Sigmoid colon (tissue), 7 donors: ENCODE measurements around the gene ERVK3-1. TPM values are rescaled to one million over a fixed set of nuclear protein-coding genes. Genes with fewer than 3 reads are reported as not detected.

ENCODE experiments used
- DNase-seq: peaks from one replicate; pipeline ENCODE4 v3.0.0-alpha.2; 2019
- H3K27ac ChIP-seq, 4 donors: fragments of 200-600 bp; sonication (generic); one replicate each; pipeline ENCODE4 v1.5.1; 2016 to 2019; ENCODE audit warnings: mild to moderate bottlenecking in 1 of 4
- H3K27me3 ChIP-seq, 3 donors: fragments of 200-600 bp; sonication (generic); one replicate each; pipeline ENCODE4 v1.5.1; 2019; ENCODE audit warnings: mild to moderate bottlenecking in 1 of 3
- H3K36me3 ChIP-seq, 4 donors: fragments of 200-600 bp; sonication (generic); one replicate each; pipeline ENCODE4 v1.5.1; 2016 to 2019
- H3K4me1 ChIP-seq, 4 donors: fragments of 200-600 bp; sonication (generic); one replicate each; pipeline ENCODE4 v1.5.1; 2017 to 2019
- H3K4me3 ChIP-seq, 4 donors: fragments of 200-600 bp; sonication (generic); one replicate each; pipeline ENCODE4 v1.5.1; 2017 to 2019; ENCODE audit warnings: mild to moderate bottlenecking in 2 of 4, moderate library complexity in 1 of 4
- H3K9me3 ChIP-seq, 4 donors: fragments of 200-600 bp in 3 of 4; sonication (generic) in 3 of 4; one replicate each; pipeline versions ENCODE4 v1.5.1 to v1.6.1; 2013 to 2019
- EP300 ChIP-seq, 4 donors: sonication (generic); formaldehyde crosslinking; IDR thresholded peaks; one replicate each; pipeline ENCODE4 v1.6.1; 2017; ENCODE audit warnings: antibody characterized with exemption in 4 of 4
- POLR2A ChIP-seq, 2 donors: fragments of 450-650 bp; IDR thresholded peaks; one replicate each; pipeline ENCODE4 v1.6.1; 2016; ENCODE audit warnings: antibody characterized with exemption in 2 of 2, mild to moderate bottlenecking in 2 of 2, moderate library complexity in 2 of 2
- POLR2AphosphoS5 ChIP-seq, 4 donors: sonication (generic); formaldehyde crosslinking; IDR thresholded peaks; one replicate each; pipeline ENCODE4 v1.6.1; 2017; ENCODE audit warnings: antibody characterized with exemption in 4 of 4
- WGBS, 2 donors: extraction: QIAGEN DNeasy Blood & Tissue Kit; methylation state at CpG; one replicate each; pipeline ENCODE4 v1.1.7; 2013; 5-methylcytosine and 5-hydroxymethylcytosine counted together
- intact Hi-C: fragments of 100-400 bp; cut with DNase I; formaldehyde crosslinking; loops from one replicate; pipeline ENCODE4 v1.15.1; 2023
- polyA plus RNA-seq, 3 donors: library from polyadenylated mRNA; stranded (reverse); fragments of 200-250 nt; gene quantifications; one replicate each; pipeline ENCODE4 v1.2.3, GENCODE V29; 2013
- total RNA-seq, 4 donors: library from RNA; depleted of rRNA; stranded (reverse); fragments of >200 nt; gene quantifications; one replicate each; pipeline ENCODE4 v1.1.0, GENCODE V29; 2016
- TF ChIP-seq, protein P1 (sequence below), 4 experiments: fragments of 450-650 bp in 3 of 4; fragments of 200-600 bp in 1 of 4; IDR thresholded peaks; one replicate each; pipeline ENCODE4 v1.5.1; 2016 to 2019; ENCODE audit warnings: antibody characterized with exemption in 4 of 4, mild to moderate bottlenecking in 3 of 4, moderate library complexity in 2 of 4
- donor health status: healthy with polysubstance abuse.
- donor health status: Bipolar disorder and iron deficiency.
- donor health status: healthy.

Gene ERVK3-1
- total and polyA plus RNA-seq, 7 donors, result 23.6 to 49.4 (median 41.7) TPM

DNA sequence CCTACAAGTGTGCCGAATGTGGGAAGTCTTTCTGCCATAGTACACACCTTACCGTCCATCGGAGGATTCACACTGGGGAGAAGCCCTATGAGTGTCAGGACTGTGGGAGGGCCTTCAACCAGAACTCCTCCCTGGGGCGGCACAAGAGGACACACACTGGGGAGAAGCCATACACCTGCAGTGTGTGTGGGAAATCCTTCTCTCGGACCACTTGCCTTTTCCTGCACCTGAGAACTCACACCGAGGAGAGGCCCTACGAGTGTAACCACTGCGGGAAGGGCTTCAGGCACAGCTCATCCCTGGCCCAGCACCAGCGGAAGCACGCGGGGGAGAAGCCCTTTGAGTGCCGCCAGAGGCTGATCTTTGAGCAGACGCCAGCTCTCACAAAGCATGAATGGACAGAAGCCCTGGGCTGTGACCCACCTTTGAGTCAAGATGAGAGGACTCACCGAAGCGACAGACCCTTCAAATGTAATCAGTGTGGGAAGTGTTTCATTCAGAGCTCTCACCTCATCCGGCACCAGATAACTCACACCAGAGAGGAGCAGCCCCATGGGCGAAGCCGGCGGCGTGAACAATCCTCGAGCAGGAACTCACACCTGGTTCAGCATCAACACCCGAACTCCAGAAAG lies 10.3 kb upstream of the ERVK3-1 start:
- intact Hi-C loops, result no loop called here
- 98 to 99% methylated on average over 22 of the region's 22 CpGs for WGBS, 2 donors
- no peak overlapping the region for H3K4me3 ChIP-seq
- H3K27me3 ChIP-seq, result no peaks in the 10 kb centered on the region
- peaks cover 0 to 23% (median 11%) of the 10 kb centered on the region in 4 donors for H3K9me3 ChIP-seq
- H3K4me1 ChIP-seq, result no peaks in the 10 kb centered on the region
- H3K36me3 ChIP-seq, result peaks cover 40 to 95% (median 52%) of the 10 kb centered on the region in 4 donors
- no peak for TF ChIP-seq POLR2A (IDR thresholded peaks at IDR 0.05)
- TF ChIP-seq POLR2AphosphoS5 (IDR thresholded peaks at IDR 0.05), result no peak
- no peak for TF ChIP-seq EP300 (IDR thresholded peaks at IDR 0.05)
- TF ChIP-seq, protein P1, sequence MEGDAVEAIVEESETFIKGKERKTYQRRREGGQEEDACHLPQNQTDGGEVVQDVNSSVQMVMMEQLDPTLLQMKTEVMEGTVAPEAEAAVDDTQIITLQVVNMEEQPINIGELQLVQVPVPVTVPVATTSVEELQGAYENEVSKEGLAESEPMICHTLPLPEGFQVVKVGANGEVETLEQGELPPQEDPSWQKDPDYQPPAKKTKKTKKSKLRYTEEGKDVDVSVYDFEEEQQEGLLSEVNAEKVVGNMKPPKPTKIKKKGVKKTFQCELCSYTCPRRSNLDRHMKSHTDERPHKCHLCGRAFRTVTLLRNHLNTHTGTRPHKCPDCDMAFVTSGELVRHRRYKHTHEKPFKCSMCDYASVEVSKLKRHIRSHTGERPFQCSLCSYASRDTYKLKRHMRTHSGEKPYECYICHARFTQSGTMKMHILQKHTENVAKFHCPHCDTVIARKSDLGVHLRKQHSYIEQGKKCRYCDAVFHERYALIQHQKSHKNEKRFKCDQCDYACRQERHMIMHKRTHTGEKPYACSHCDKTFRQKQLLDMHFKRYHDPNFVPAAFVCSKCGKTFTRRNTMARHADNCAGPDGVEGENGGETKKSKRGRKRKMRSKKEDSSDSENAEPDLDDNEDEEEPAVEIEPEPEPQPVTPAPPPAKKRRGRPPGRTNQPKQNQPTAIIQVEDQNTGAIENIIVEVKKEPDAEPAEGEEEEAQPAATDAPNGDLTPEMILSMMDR (IDR thresholded peaks at IDR 0.05), result no peak
- no peak for DNase-seq
- H3K27ac ChIP-seq, result no peak overlapping the region

DNA sequence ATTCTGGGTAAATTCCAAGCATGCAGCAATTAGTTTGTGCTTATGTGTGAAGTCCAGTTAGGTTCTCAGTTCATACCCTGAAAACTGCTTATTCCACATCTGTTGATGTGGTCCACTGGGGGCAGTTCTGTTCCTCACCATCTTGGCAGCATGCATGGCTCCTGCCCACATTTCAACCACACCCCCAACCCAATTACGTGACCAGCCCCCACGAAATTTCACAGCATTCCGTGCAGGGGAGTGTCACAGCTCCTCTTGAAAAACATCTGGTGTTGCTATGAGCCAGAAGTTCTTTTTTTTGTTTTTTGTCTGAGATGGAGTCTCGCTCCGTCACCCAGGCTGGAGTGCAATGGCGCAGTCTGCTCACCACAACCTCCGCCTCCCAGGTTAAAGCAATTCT lies 9.1 kb upstream of the ERVK3-1 start:
- TF ChIP-seq POLR2A (IDR thresholded peaks at IDR 0.05), result no peak
- TF ChIP-seq, protein P1 (IDR thresholded peaks at IDR 0.05), result no peak
- no peak for TF ChIP-seq POLR2AphosphoS5 (IDR thresholded peaks at IDR 0.05)
- no peak for TF ChIP-seq EP300 (IDR thresholded peaks at IDR 0.05)
- Histone ChIP-seq H3K27me3 (no peaks in the 10 kb centered on the region), H3K36me3 (peaks cover 37 to 98% (median 55%) of the 10 kb centered on the region in 4 donors), H3K4me1 (no peaks in the 10 kb centered on the region), H3K27ac (no peak overlapping the region), H3K4me3 (no peak overlapping the region), H3K9me3 (peaks cover 0 to 23% (median 11%) of the 10 kb centered on the region in 4 donors)
- no peak for DNase-seq
- WGBS, 2 donors, result 94 to 97% methylated on average over 7 of the region's 7 CpGs
- intact Hi-C loops, result no loop called here

DNA sequence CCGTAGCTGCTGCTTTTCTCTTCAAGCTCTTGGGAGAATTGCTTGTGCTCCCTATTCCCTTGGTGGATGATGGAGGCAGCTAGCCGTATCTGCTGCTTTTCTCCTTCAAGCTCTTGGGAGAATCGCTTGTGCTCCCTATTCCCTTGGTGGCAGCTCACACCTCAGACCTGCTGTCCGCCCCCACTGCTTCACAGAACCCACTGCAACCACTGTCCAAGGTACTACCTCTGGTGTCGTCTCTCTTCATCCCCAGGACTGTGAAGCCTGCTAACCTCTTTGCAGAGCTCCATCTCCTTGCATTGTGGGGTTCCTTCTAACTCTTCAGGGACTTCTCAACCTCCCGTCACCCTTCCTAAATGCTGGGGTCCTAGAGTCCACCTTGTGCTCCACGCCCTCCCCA lies 4.6 kb upstream of the ERVK3-1 start:
- intact Hi-C loops, result loop anchor here (5.0 kb wide), 1 partner anchor 118 kb away; the partner anchor contains the start of gene ZNF274
- H3K36me3 ChIP-seq, result peaks cover 7 to 65% (median 16%) of the 10 kb centered on the region in 4 donors
- TF ChIP-seq POLR2AphosphoS5 (IDR thresholded peaks at IDR 0.05) (no peak), POLR2A (IDR thresholded peaks at IDR 0.05) (no peak), EP300 (IDR thresholded peaks at IDR 0.05) (no peak)
- TF ChIP-seq, protein P1 (IDR thresholded peaks at IDR 0.05), result no peak

DNA sequence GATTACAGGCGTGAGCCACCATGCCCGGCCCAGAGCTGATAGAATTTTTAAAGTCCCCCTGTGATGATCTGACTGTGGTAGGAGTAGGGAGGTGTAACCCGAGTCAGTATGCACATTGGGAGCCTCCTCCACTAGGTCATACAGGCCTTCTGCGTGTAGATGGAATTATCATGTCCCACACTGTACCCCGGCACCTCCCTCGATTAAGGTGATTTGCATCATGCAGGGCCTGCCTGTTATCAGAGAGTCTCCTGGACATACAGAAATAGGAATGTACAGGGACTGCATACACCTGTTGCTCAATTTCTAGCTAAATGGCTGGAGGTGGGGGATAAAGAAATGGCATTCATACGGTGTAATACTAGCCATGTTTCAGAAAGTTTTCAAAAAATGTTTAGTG lies 922 bp upstream of the ERVK3-1 start:
- Histone ChIP-seq H3K27me3 (no peaks in the 10 kb centered on the region), H3K27ac (peak overlapping the region in 3 of 4 donors; percentile 88 to 93 (median 91)), H3K36me3 (peaks cover 12 to 52% (median 13%) of the 10 kb centered on the region in 4 donors), H3K4me1 (peaks cover 0 to 17% (median 14%) of the 10 kb centered on the region in 4 donors), H3K4me3 (peak overlapping the region in 1 of 4 donors; percentile 89), H3K9me3 (no peaks in the 10 kb centered on the region)
- intact Hi-C loops, result loop anchor here (2.0 to 5.0 kb wide), 2 partner anchors 25 to 122 kb away; partner anchors contain the start of genes ZNF274 and ZNF8
- WGBS, 2 donors, result 90 to 93% methylated on average over 7 of the region's 7 CpGs
- no peak for DNase-seq
- TF ChIP-seq EP300 (IDR thresholded peaks at IDR 0.05), result no peak
- TF ChIP-seq, protein P1 (IDR thresholded peaks at IDR 0.05), result no peak
- TF ChIP-seq POLR2AphosphoS5 (IDR thresholded peaks at IDR 0.05), result no peak
- no peak for TF ChIP-seq POLR2A (IDR thresholded peaks at IDR 0.05)

More for the DNA sequence above, 4.6 kb upstream of the ERVK3-1 start:
- no peak for DNase-seq
- 97 to 98% methylated on average over 7 of the region's 7 CpGs for WGBS, 2 donors
- no peak overlapping the region for H3K27ac ChIP-seq
- peaks cover 0 to under 1% (median under 1%) of the 10 kb centered on the region in 4 donors for H3K4me1 ChIP-seq
- H3K27me3 ChIP-seq, result no peaks in the 10 kb centered on the region
- no peak overlapping the region for H3K4me3 ChIP-seq
- H3K9me3 ChIP-seq, result peaks cover 0 to 5% (median 3%) of the 10 kb centered on the region in 4 donors
